HepG2 (cell line): ENCODE measurements around the gene MPLKIP. TPM values are rescaled to one million over a fixed set of nuclear protein-coding genes. Genes with fewer than 3 reads are reported as not detected.

Source experiments
- CHCHD3 ChIP-seq: sonication (generic); formaldehyde crosslinking; IDR thresholded peaks from 2 replicates; pipeline ENCODE4 v1.8.0; 2022; ENCODE audit warnings: mild to moderate bottlenecking, missing genetic modification reagents, moderate library complexity
- GATAD2A ChIP-seq: IDR thresholded peaks from 2 replicates; pipeline ENCODE4 v1.6.1; 2016
- GPN1 ChIP-seq: sonication (generic); formaldehyde crosslinking; IDR thresholded peaks from 2 replicates; pipeline ENCODE4 v1.5.1; 2020; ENCODE audit warnings: missing genetic modification reagents, borderline replicate concordance
- JARID2 ChIP-seq: sonication (generic); formaldehyde crosslinking; IDR thresholded peaks from 2 replicates; pipeline ENCODE4 v1.8.1; 2023; ENCODE audit warnings: missing genetic modification reagents, inconsistent platforms; ENCODE audit not compliant: insufficient replicate concordance
- JUN ChIP-seq: sonication (generic); formaldehyde crosslinking; IDR thresholded peaks from 2 replicates; pipeline ENCODE4 v1.4.0; 2020; ENCODE audit warnings: mild to moderate bottlenecking, missing genetic modification reagents
- MAFF ChIP-seq: IDR thresholded peaks from 2 replicates; pipeline ENCODE4 v1.6.1; 2011; ENCODE audit warnings: low read depth, low read length, improper control_type of control experiment
- PCBP1 ChIP-seq: fragments of 200-400 bp; formaldehyde crosslinking; IDR thresholded peaks from 2 replicates; pipeline ENCODE4 v1.6.1; 2017; ENCODE audit warnings: mild to moderate bottlenecking, low read depth, low read length, borderline replicate concordance
- PTBP1 ChIP-seq: fragments of 200-400 bp; formaldehyde crosslinking; IDR thresholded peaks from 2 replicates; pipeline ENCODE4 v1.6.1; 2018; ENCODE audit warnings: low read length, low read depth; ENCODE audit not compliant: poor library complexity, severe bottlenecking
- RAD51 ChIP-seq: fragments of 450-650 bp; IDR thresholded peaks from 2 replicates; pipeline ENCODE4 v1.6.1; 2016; ENCODE audit warnings: borderline replicate concordance
- SMAD3 ChIP-seq: sonication (generic); formaldehyde crosslinking; IDR thresholded peaks from 2 replicates; pipeline ENCODE4 v1.4.0; 2020; ENCODE audit warnings: missing genetic modification reagents
- SMYD3 ChIP-seq: sonication (generic); formaldehyde crosslinking; IDR thresholded peaks from 2 replicates; pipeline ENCODE4 v1.8.1; 2023; ENCODE audit warnings: mild to moderate bottlenecking, missing genetic modification reagents
- TARDBP ChIP-seq: sonication (generic); formaldehyde crosslinking; IDR thresholded peaks from 2 replicates; pipeline ENCODE4 v1.8.0; 2022; ENCODE audit warnings: mild to moderate bottlenecking, missing genetic modification reagents
- ZBTB7A ChIP-seq: sonication (generic); formaldehyde crosslinking; IDR thresholded peaks from 2 replicates; pipeline ENCODE4 v1.8.0; 2022; ENCODE audit warnings: mild to moderate bottlenecking, missing genetic modification reagents
- ZFP1 ChIP-seq: IDR thresholded peaks from 2 replicates; pipeline ENCODE4 v1.6.1; 2016
- ZFP82 ChIP-seq: sonication (generic); formaldehyde crosslinking; IDR thresholded peaks from 2 replicates; pipeline ENCODE4 v1.5.1; 2020; ENCODE audit warnings: mild to moderate bottlenecking, missing genetic modification reagents, borderline replicate concordance
- ZNF20 ChIP-seq: sonication (generic); formaldehyde crosslinking; IDR thresholded peaks from 2 replicates; pipeline ENCODE4 v1.4.0; 2020; ENCODE audit warnings: mild to moderate bottlenecking, moderate library complexity, missing genetic modification reagents
- ZNF292 ChIP-seq: sonication (generic); formaldehyde crosslinking; IDR thresholded peaks from 2 replicates; pipeline ENCODE4 v1.8.1; 2022; ENCODE audit warnings: mild to moderate bottlenecking, low read depth, missing genetic modification reagents, borderline replicate concordance
- ZNF33B ChIP-seq: sonication (generic); formaldehyde crosslinking; IDR thresholded peaks from 2 replicates; pipeline ENCODE4 v1.5.1; 2020; ENCODE audit warnings: mild to moderate bottlenecking, missing genetic modification reagents
- ZNF350 ChIP-seq: sonication (generic); formaldehyde crosslinking; IDR thresholded peaks from 2 replicates; pipeline ENCODE4 v1.4.0; 2020; ENCODE audit warnings: mild to moderate bottlenecking, low read depth, missing genetic modification reagents, borderline replicate concordance
- ZNF7 ChIP-seq: IDR thresholded peaks from 2 replicates; pipeline ENCODE4 v1.6.1; 2016; ENCODE audit warnings: missing biosample characterization, missing genetic modification reagents
- ZNF839 ChIP-seq: sonication (generic); formaldehyde crosslinking; IDR thresholded peaks from 2 replicates; pipeline ENCODE4 v1.4.0; 2020; ENCODE audit warnings: missing genetic modification reagents, mild to moderate bottlenecking, borderline replicate concordance
- ZSCAN25 ChIP-seq: sonication (generic); formaldehyde crosslinking; IDR thresholded peaks from 2 replicates; pipeline ENCODE4 v1.8.0; 2022; ENCODE audit warnings: mild to moderate bottlenecking, missing genetic modification reagents
- polyA plus RNA-seq, 8 experiments: library from polyadenylated mRNA; depleted of rRNA in 3 of 8; stranded (reverse) in 7 of 8; unstranded in 1 of 8; fragments of >200 nt; fragmentation: Illumina TruSeq in 4 of 8; extraction: Trizol in 4 of 8; gene quantifications; 2 replicates each; pipeline versions ENCODE4 v1.2.1 to v1.2.3, GENCODE V29; 2011 to 2016; ENCODE audit warnings: low read depth in 4 of 8, missing spikeins in 1 of 8, mixed read lengths in 1 of 8; ENCODE audit not compliant: insufficient read depth in 1 of 8
- total RNA-seq, 5 experiments: library from RNA; depleted of rRNA; stranded (reverse); fragments of >200 nt; fragmentation: Illumina TruSeq; extraction: Trizol; gene quantifications; 2 replicates each; pipeline ENCODE4 v1.2.3, GENCODE V29; 2016; ENCODE audit warnings: low read depth in 1 of 5
- TF ChIP-seq, protein P1 (sequence below): sonication (generic); formaldehyde crosslinking; conservative IDR thresholded peaks from 2 replicates; pipeline ENCODE4 v1.4.0; 2020; ENCODE audit warnings: missing genetic modification reagents
- TF ChIP-seq, protein P2 (sequence below): sonication (generic); formaldehyde crosslinking; IDR thresholded peaks from 2 replicates; pipeline ENCODE4 v1.4.0; 2020; ENCODE audit warnings: mild to moderate bottlenecking, missing genetic modification reagents
- TF ChIP-seq, protein P3 (sequence below): sonication (generic); formaldehyde crosslinking; IDR thresholded peaks from 2 replicates; pipeline ENCODE4 v1.4.0; 2020; ENCODE audit warnings: missing genetic modification reagents

Gene MPLKIP
- total and polyA plus RNA-seq, 2 of the 13 experiments (the other 11 are each of a cell fraction or from before 2014, with no cell fraction given), result 40.1 to 45.7 TPM

DNA sequence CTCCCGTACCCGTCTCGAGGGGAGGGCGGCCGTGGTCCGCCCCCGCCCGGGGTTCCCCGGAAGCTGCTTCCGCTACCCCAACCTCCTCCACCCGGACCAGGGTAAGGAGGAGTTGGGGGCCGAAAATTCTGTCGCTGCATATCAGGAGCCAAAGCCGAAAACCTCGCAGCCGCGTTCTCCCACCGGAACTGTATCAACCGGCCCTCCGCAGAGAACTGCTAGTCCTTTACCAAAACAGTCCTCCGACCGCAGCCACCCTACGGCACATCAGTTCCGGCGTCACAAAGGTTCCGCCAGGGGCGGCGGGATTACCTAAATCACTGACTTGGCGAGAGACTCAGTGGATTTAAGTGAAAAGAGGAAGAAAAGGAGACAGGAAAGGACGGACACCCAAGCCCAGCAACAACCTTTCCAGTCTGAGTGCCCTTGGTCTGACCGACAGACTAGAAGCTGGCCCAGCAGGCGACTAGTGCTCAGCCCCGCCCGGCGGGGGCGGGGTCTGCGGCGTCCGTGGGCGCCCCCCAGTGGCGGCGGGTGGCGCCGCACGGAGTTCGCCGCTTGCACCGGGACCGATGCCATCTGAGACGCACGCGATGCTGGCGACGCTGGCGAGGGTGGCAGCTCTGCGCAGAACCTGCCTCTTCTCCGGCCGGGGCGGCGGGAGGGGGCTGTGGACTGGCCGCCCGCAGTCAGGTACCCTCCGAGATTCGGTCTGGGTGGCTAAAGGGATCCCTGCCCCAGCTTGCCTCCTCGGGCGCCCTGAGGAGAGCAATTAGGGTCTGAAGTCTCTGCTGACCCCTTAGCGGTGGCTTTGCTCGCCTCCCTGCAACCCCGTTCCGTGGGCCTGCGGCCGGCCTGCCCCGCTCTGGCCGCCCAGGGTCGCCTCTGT lies at the start of gene MPLKIP, which contains the start of gene SUGCT (continued):
- TF ChIP-seq TARDBP (CRISPR knock-in tag) (peak; percentile 66; the same call in 1 of the 2 replicates), ZNF292 (CRISPR knock-in tag) (0 out of 2 replicates have a peak, but pooled peaks have one; percentile 26), RAD51 (no peak), PCBP1 (no peak), PTBP1 (no peak), SMYD3 (CRISPR knock-in tag) (no peak), ZFP1 (peak; percentile 79; the same call in 1 of the 2 replicates), ZFP82 (CRISPR knock-in tag) (peak; percentile 90), ZSCAN25 (0 out of 2 replicates have a peak, but pooled peaks have one; percentile 29), GPN1 (CRISPR knock-in tag) (no peak), JUN (CRISPR knock-in tag) (peak; percentile 37; the same call in 1 of the 2 replicates), ZNF839 (no peak), SMAD3 (CRISPR knock-in tag) (peak; percentile 89), ZNF350 (CRISPR knock-in tag) (peak; percentile 84; the same call in 1 of the 2 replicates), ZBTB7A (CRISPR knock-in tag) (no peak; the same call in 1 of the 2 replicates), ZNF33B (CRISPR knock-in tag) (peak; percentile 60; the same call in 1 of the 2 replicates), CHCHD3 (no peak), JARID2 (CRISPR knock-in tag) (no peak), ZNF7 (CRISPR knock-in tag) (no peak), GATAD2A (CRISPR knock-in tag) (peak; percentile 67; the same call in 1 of the 2 replicates), MAFF (no peak), ZNF20 (CRISPR knock-in tag) (peak; percentile 86; the same call in 1 of the 2 replicates)
- TF ChIP-seq, protein P1, sequence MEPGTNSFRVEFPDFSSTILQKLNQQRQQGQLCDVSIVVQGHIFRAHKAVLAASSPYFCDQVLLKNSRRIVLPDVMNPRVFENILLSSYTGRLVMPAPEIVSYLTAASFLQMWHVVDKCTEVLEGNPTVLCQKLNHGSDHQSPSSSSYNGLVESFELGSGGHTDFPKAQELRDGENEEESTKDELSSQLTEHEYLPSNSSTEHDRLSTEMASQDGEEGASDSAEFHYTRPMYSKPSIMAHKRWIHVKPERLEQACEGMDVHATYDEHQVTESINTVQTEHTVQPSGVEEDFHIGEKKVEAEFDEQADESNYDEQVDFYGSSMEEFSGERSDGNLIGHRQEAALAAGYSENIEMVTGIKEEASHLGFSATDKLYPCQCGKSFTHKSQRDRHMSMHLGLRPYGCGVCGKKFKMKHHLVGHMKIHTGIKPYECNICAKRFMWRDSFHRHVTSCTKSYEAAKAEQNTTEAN (CRISPR knock-in tag), result peak; percentile 76; the same call in 1 of the 2 replicates
- TF ChIP-seq, protein P2, sequence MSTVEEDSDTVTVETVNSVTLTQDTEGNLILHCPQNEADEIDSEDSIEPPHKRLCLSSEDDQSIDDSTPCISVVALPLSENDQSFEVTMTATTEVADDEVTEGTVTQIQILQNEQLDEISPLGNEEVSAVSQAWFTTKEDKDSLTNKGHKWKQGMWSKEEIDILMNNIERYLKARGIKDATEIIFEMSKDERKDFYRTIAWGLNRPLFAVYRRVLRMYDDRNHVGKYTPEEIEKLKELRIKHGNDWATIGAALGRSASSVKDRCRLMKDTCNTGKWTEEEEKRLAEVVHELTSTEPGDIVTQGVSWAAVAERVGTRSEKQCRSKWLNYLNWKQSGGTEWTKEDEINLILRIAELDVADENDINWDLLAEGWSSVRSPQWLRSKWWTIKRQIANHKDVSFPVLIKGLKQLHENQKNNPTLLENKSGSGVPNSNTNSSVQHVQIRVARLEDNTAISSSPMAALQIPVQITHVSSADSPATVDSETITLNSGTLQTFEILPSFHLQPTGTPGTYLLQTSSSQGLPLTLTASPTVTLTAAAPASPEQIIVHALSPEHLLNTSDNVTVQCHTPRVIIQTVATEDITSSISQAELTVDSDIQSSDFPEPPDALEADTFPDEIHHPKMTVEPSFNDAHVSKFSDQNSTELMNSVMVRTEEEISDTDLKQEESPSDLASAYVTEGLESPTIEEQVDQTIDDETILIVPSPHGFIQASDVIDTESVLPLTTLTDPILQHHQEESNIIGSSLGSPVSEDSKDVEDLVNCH (CRISPR knock-in tag), result no peak
- TF ChIP-seq, protein P3, sequence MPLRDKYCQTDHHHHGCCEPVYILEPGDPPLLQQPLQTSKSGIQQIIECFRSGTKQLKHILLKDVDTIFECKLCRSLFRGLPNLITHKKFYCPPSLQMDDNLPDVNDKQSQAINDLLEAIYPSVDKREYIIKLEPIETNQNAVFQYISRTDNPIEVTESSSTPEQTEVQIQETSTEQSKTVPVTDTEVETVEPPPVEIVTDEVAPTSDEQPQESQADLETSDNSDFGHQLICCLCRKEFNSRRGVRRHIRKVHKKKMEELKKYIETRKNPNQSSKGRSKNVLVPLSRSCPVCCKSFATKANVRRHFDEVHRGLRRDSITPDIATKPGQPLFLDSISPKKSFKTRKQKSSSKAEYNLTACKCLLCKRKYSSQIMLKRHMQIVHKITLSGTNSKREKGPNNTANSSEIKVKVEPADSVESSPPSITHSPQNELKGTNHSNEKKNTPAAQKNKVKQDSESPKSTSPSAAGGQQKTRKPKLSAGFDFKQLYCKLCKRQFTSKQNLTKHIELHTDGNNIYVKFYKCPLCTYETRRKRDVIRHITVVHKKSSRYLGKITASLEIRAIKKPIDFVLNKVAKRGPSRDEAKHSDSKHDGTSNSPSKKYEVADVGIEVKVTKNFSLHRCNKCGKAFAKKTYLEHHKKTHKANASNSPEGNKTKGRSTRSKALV, result peak; percentile 78; the same call in 1 of the 2 replicates
